GM10248 (cell line): Measurements from ENCODE around the gene NDUFS2.

ENCODE experiments used
- CTCF ChIA-PET: fragments of 300-600 bp; sonication (Branson Sonifier 250); formaldehyde crosslinking; extraction: SDS; loops from one replicate; lab custom pipeline; 2021; ENCODE audit warnings: antibody characterized with exemption; lab: Yijun Ruan, JAX
- POLR2A ChIA-PET: fragments of 350-650 bp; sonication (Branson Sonifier 250); formaldehyde crosslinking; extraction: SDS; loops from one replicate; lab custom pipeline; 2020; ENCODE audit warnings: antibody characterized with exemption; lab: Yijun Ruan, JAX
- DNase-seq: peaks from one replicate; pipeline ENCODE4 v3.0.0; 2012; ENCODE audit errors: extremely low spot score
- TF ChIP-seq, protein P1 (sequence below): IDR thresholded peaks from 2 replicates; pipeline ENCODE4 v1.5.1; 2012; ENCODE audit warnings: mild to moderate bottlenecking, low read depth; ENCODE audit errors: extremely low read depth, missing control alignments, control extremely low read depth

Gene NDUFS2

DNA sequence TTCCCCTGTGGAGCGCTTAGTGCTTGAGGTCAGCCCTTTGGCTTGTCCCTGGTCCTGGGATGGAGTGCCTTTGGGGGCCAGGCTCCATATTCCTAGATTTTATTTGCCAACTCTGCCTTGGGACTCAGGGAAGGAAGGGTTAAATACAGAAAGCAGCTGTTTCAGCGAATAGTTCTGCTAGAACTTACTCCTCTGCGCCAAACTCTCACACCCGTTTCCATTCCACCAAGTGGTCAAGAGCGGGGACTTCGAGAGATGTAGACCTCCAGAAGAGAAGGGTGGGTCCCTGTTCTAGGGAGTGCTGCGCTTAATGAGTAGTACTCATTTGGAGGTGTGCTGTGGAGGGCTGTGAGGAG is 23.0 kb downstream of the NDUFS2 start:
- TF ChIP-seq, protein P1, sequence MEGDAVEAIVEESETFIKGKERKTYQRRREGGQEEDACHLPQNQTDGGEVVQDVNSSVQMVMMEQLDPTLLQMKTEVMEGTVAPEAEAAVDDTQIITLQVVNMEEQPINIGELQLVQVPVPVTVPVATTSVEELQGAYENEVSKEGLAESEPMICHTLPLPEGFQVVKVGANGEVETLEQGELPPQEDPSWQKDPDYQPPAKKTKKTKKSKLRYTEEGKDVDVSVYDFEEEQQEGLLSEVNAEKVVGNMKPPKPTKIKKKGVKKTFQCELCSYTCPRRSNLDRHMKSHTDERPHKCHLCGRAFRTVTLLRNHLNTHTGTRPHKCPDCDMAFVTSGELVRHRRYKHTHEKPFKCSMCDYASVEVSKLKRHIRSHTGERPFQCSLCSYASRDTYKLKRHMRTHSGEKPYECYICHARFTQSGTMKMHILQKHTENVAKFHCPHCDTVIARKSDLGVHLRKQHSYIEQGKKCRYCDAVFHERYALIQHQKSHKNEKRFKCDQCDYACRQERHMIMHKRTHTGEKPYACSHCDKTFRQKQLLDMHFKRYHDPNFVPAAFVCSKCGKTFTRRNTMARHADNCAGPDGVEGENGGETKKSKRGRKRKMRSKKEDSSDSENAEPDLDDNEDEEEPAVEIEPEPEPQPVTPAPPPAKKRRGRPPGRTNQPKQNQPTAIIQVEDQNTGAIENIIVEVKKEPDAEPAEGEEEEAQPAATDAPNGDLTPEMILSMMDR, result no peak
- ChIA-PET POLR2A (interaction anchor here (0.6 to 1.2 kb wide), 9 partner anchors 11 to 459 kb away, joined by 3 to 11 read pairs (median 4); partner anchors contain the start of genes NDUFS2 and PPOX), CTCF (interaction anchor here (0.8 to 14.0 kb wide), 33 partner anchors 11 to 226 kb away, joined by 3 to 248 read pairs (median 6); partner anchors contain the start of genes CFAP126, FCER1G, NDUFS2 and NR1I3)
- no peak for DNase-seq

DNA sequence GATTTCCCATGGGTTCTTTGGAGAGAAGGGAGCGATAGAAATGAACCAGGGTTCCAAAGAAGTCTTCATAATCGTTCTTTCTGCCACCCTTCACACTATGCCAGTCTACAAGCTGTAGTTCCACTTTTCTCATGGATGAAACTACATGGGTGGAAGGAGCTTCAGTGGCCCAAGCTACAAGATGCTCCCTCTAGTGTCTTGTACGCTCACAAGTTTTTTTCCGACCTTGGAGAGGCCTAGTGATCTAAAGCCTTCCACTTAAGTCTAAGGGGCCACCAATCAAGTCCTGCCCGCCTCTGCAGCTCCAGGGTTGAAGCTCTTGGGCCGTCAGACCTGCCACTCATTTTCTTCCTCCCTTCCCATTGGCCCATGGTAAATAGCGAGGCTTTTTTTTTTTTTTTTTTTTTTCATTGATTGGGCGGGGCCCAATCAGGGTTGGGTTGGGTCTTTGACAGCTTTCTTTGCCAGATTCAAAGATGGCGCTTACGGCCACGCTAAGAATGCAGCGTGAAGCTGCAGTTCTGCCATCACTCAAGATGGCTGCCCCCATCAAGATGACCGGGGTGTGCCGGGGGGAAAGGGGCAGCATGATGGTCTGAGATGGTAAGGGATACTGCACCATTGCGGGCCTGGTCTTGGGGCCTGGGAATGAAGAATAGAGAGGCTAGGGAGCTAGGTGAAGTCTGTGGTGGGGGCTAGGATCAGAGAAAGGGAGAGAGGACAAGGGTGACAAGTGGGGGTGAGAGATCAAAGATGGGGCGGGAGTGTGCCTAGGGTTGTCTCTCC is 23.6 kb downstream of the NDUFS2 start, which contains the start of gene TOMM40L:
Gene TOMM40L, plus strand, starts transcription at position 527 of the 786 bp plus-strand sequence. CDS start 430 bp downstream, outside the sequence.
- TF ChIP-seq, protein P1, result peak; percentile 58
- ChIA-PET POLR2A (interaction anchor here (0.6 to 1.2 kb wide), 10 partner anchors 11 to 460 kb away, joined by 3 to 11 read pairs (median 4); partner anchors contain the start of genes NDUFS2 and PPOX), CTCF (interaction anchor here (0.8 to 14.0 kb wide), 39 partner anchors 11 to 227 kb away, joined by 3 to 248 read pairs (median 6); partner anchors contain the start of genes CFAP126, FCER1G, NDUFS2 and NR1I3)
- DNase-seq, result peak; percentile 94

DNA sequence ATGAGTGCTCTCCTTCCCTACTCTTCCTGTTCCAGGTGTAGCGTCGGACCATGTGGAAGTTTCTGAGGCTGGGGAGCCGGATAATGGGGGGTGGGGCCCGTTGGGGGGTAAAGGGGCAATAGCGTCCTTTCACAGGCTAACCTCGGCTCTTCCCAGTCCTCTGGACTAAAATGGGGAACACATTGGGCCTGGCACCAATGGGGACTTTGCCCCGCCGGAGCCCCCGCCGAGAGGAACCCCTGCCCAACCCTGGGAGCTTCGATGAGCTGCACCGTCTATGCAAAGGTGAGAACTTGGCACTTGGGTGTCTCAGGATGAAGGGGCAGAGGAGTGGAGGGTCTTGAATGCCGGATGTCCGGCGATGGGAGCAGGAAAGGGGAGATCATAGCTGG is 24.1 kb downstream of the NDUFS2 start:
- CTCF ChIA-PET, result interaction anchor here (0.8 to 14.0 kb wide), 39 partner anchors 11 to 228 kb away, joined by 3 to 248 read pairs (median 6); partner anchors contain the start of genes CFAP126, FCER1G, NDUFS2 and NR1I3
- no peak for DNase-seq
- POLR2A ChIA-PET, result interaction anchor here (0.9 to 1.2 kb wide), 4 partner anchors 19 to 69 kb away, joined by 3 to 8 read pairs (median 4); partner anchors contain the start of gene PPOX
- TF ChIP-seq, protein P1, result no peak

- CTCF ChIA-PET, result interaction anchor here (0.6 to 14.0 kb wide), 32 partner anchors 10 to 182 kb away, joined by 3 to 248 read pairs (median 6); partner anchors contain the start of genes CFAP126, FCER1G, NDUFS2 and NR1I3
- POLR2A ChIA-PET, result no interaction called here
- DNase-seq, result no peak
- TF ChIP-seq, protein P1, result no peak
These were observed 24.6 kb downstream of the NDUFS2 start for GRCh38 chr1:161226759-161227158.

GRCh38 chr1:161227196-161227871 is 25.2 kb downstream of the NDUFS2 start:
- ChIA-PET CTCF (interaction anchor here (0.6 to 14.0 kb wide), 35 partner anchors 10 to 181 kb away, joined by 3 to 248 read pairs (median 6); partner anchors contain the start of genes B4GALT3, CFAP126, FCER1G and NDUFS2), POLR2A (interaction anchor here (0.6 kb wide), 1 partner anchor 110 kb away, joined by 3 read pairs; no protein-coding TSS in a partner anchor)
- DNase-seq, result peak; percentile 83
- TF ChIP-seq, protein P1, result peak; percentile 73
